A673 (cell line): ENCODE data around the gene GMEB2. TPM values are rescaled to one million over a fixed set of nuclear protein-coding genes. Genes with fewer than 3 reads are reported as not detected.

Experiments used
- BruUV-seq: library from RNA; stranded (reverse); fragments of 400-500 nt; replicated peaks from 2 replicates; lab custom pipeline; 2021; lab: Mats Ljungman, UMichigan
- CTCF ChIA-PET: fragments of 300-600 bp; sonication (Branson Sonifier 250); formaldehyde crosslinking; loops from one replicate; lab custom pipeline; 2022; ENCODE audit warnings: antibody characterized with exemption; lab: Charles Lee
- POLR2A ChIA-PET: fragments of 300-600 bp; sonication (Branson Sonifier 250); formaldehyde crosslinking; loops from one replicate; lab custom pipeline; 2022; ENCODE audit warnings: antibody characterized with exemption; ENCODE audit not compliant: low non-redundant PET; lab: Charles Lee
- DNase-seq: peaks from one replicate; pipeline ENCODE4 v3.0.0-alpha.2; 2015; ENCODE audit warnings: low spot score
- H3K27ac ChIP-seq: fragments of 200-600 bp; sonication (generic); 2 replicates; pipeline ENCODE4 v1.5.1; 2016; ENCODE audit warnings: mixed run types, low read depth, mild to moderate bottlenecking, mixed read lengths, antibody characterized with exemption, low read length; ENCODE audit not compliant: poor library complexity, severe bottlenecking
- H3K27me3 ChIP-seq: fragments of 200-600 bp; sonication (generic); replicated peaks from 2 replicates; pipeline ENCODE4 v1.6.1; 2017; ENCODE audit warnings: mixed run types, low read depth, mild to moderate bottlenecking, mixed read lengths, antibody characterized with exemption, low read length; ENCODE audit not compliant: insufficient read depth, poor library complexity
- H3K36me3 ChIP-seq: fragments of 200-600 bp; sonication (generic); 2 replicates; pipeline ENCODE4 v1.6.1; 2016; ENCODE audit warnings: mixed run types, mild to moderate bottlenecking, mixed read lengths, antibody characterized with exemption, low read length; ENCODE audit not compliant: insufficient read depth, poor library complexity, severe bottlenecking
- H3K4me1 ChIP-seq: fragments of 200-600 bp; sonication (generic); 2 replicates; pipeline ENCODE4 v1.6.1; 2017; ENCODE audit warnings: mixed run types, mild to moderate bottlenecking, mixed read lengths, antibody characterized with exemption, low read length; ENCODE audit not compliant: insufficient read depth, poor library complexity, severe bottlenecking
- H3K4me3 ChIP-seq: fragments of 200-600 bp; sonication (generic); 2 replicates; pipeline ENCODE4 v1.5.1; 2016; ENCODE audit warnings: low read depth, mixed run types, mild to moderate bottlenecking, mixed read lengths, low read length; ENCODE audit not compliant: poor library complexity, severe bottlenecking
- H3K9me3 ChIP-seq: fragments of 200-600 bp; sonication (generic); 2 replicates; pipeline ENCODE4 v1.6.1; 2016; ENCODE audit warnings: mixed run types, low read depth, mild to moderate bottlenecking, mixed read lengths, antibody characterized with exemption, low read length; ENCODE audit not compliant: poor library complexity, severe bottlenecking
- CTCF ChIP-seq: fragments of 300-800, 200-600 bp; sonication (generic); conservative IDR thresholded peaks from 2 replicates; pipeline ENCODE4 v1.5.1; 2017; ENCODE audit warnings: low read depth, mild to moderate bottlenecking, antibody characterized with exemption, low read length, moderate library complexity, mixed read lengths
- EZH2 ChIP-seq: fragments of 200-600 bp; sonication (generic); IDR thresholded peaks from 2 replicates; pipeline ENCODE4 v1.6.1; 2017; ENCODE audit warnings: borderline replicate concordance, low read depth, mild to moderate bottlenecking, mixed read lengths, antibody characterized with exemption, low read length; ENCODE audit not compliant: poor library complexity, severe bottlenecking
- intact Hi-C: fragments of 100-400 bp; cut with micrococcal nuclease; formaldehyde crosslinking; loops from one replicate; pipeline ENCODE4 v1.10.0; 2022; ENCODE audit not compliant: unreplicated experiment
- total RNA-seq: library from RNA; stranded (reverse); gene quantifications from 2 replicates; pipeline ENCODE4 v1.2.3, GENCODE V29; 2021

The GMEB2 gene
- total RNA-seq, 1 experiment from 2014 or later = 12.8 TPM

- Histone ChIP-seq H3K4me3 (peak overlapping the region; percentile 73), H3K27ac (peak overlapping the region; percentile 97), H3K4me1 (peaks cover 8% of the 10 kb centered on the region), H3K36me3 (no peaks in the 10 kb centered on the region), H3K27me3 (no peaks in the 10 kb centered on the region), H3K9me3 (no peaks in the 10 kb centered on the region)
- POLR2A ChIA-PET = interaction anchor here (0.7 to 1.0 kb wide), 2 partner anchors 37 to 54 kb away, joined by 3 to 5 read pairs; no protein-coding TSS in a partner anchor
- intact Hi-C loops = no loop called here
- TF ChIP-seq CTCF (no peak), EZH2 (no peak)
- CTCF ChIA-PET = no interaction called here
- no TSS peak for BruUV-seq
- DNase-seq = peak; percentile 48
Observed at GRCh38 chr20:63625771-63626423, 1.0 kb downstream of the GMEB2 start.

- Histone ChIP-seq H3K9me3 (no peaks in the 10 kb centered on the region), H3K36me3 (no peaks in the 10 kb centered on the region), H3K4me3 (no peak overlapping the region), H3K27me3 (no peaks in the 10 kb centered on the region), H3K4me1 (peaks cover 8% of the 10 kb centered on the region), H3K27ac (peak overlapping the region; percentile 50)
- no peak for TF ChIP-seq EZH2
- TF ChIP-seq CTCF = no peak
- CTCF ChIA-PET = interaction anchor here (0.5 to 1.0 kb wide), 3 partner anchors 17 to 128 kb away, joined by 4 to 7 read pairs (median 4); partner anchors contain the start of gene RTEL1
- BruUV-seq = no TSS peak
- peak; percentile 89 for DNase-seq
- intact Hi-C loops = no loop called here
- POLR2A ChIA-PET = no interaction called here
Observed at GRCh38 chr20:63624486-63624885, 2.4 kb downstream of the GMEB2 start.

- TF ChIP-seq EZH2 (no peak), CTCF (no peak)
- Histone ChIP-seq H3K36me3 (no peaks in the 10 kb centered on the region), H3K27me3 (no peaks in the 10 kb centered on the region), H3K9me3 (no peaks in the 10 kb centered on the region), H3K4me1 (peaks cover 8% of the 10 kb centered on the region), H3K27ac (no peak overlapping the region), H3K4me3 (no peak overlapping the region)
- DNase-seq = no peak
- CTCF ChIA-PET = no interaction called here
- BruUV-seq = no TSS peak
- intact Hi-C loops = no loop called here
- POLR2A ChIA-PET = interaction anchor here (0.7 kb wide), 1 partner anchor 49 kb away, joined by 3 read pairs; the partner anchor contains the start of gene HELZ2
Observed at GRCh38 chr20:63622732-63623131, 4.2 kb downstream of the GMEB2 start.
